GM19468 (cell line): ENCODE measurements around the gene ADI1.

Source experiments
- ATAC-seq: cut with Tn5 transposase; IDR thresholded peaks from one replicate; pipeline ENCODE4 v1.9.1; 2021; ENCODE audit warnings: mild to moderate bottlenecking, moderate library complexity, moderate number of reproducible peaks; ENCODE audit not compliant: unreplicated experiment; ENCODE audit errors: extremely low read depth

ADI1 gene

DNA sequence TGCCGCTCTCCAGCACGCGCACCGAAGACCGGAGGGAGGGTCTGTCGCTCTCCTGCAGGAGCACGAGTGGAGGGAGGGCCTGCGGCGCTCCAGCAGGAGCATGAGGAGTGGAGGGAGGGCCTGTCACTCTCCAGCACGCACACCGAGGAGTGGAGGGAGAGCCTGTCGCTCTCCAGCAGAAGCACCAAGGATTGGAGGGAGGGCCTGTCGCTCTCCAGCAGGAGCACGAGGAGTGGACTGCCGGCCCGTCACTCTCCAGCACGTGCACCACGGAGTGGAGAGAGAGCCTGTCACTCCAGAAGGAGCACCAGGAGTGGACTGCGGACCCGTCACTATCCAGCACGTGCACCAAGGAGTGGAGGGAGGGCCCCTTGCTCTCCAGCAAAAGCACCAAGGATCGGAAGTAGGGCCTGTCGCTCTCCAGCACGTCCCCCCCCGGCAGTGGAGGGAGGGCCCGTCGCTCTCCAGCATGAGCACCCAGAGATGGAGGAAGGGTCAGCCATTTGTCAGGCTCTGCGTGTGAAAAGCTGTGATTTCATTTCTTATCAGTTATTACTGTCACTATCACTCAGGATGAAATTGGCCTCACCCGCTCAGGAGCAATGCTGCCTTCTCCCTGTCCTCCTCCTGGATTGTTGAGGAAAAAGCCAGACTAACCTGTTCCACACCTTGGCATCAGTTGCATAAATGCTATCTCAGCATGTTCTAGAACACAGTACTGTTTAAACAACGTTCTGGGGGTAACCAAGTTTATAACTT, 35.9 kb downstream of the ADI1 start:
- ATAC-seq, result peak; percentile 45

DNA sequence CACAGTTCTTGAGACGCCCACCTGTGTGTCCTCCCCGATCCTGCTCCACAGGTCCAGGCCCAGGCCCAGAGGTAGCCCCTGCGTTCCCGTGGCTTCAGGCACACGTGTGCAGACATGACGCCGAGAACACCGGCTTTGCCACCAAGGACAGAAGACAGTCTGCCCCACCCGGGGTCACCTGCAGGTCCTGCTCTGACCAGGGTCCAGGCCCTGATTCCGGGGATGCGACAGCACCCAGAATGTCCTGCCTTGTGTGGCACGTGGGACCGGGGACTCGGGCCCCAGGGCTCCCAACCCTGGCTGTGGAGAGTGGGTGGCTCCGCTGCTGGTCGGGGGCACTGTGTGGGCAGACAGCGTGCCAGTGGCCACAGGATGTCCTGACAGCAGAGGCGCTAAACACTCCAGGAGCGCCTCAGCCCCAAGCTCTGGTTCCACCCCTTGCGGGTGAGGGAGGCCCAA, 36.9 kb downstream of the ADI1 start:
- ATAC-seq, result no peak

DNA sequence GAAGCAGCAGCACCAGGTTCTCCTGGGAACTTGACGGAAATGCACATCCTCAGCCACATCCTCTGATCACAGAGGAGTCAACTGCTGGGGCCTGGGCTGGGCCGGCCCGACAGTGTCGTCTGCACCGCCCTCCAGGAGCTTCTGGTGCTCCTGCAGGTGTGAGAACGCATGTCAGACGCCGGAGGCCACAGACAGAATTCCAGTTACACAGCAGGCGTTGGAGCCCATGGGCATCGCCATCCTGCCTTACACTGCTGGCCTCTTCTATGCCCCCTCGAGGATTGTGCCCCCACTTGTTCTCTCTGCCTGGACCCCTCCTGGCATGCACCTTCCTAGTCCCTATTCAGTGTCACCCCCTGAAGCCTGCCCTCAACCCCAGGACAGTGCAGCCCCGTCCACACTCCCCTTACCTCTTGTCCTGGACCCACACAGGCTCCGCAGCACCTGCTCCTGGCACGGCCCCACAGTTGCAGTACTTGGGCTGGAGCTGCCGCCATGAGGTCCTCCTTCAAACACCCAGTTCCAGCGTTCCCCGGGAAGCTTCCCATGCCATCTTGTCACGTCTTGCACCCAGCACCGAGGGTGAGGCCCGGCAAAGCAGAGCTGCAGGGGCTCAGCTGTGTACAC, 37.5 kb downstream of the ADI1 start:
- ATAC-seq, result no peak

DNA sequence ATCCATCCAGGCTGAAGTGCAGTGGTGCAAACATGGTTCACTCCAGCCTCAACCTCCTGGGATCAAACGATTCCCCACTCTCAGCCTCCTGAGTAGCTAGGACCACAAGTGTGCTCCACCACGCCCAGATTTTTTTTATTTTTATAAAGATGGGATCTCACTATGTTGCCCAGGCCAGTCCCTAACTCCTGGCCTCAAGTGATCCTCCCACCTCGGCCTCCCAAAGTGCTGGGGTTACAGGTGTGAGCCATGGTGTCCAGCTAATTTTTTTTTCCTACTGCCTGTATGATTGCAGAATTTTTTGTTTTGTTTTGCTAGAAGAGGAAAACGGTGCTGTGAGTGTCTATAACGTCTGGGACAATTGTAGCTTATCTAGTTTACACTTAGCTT, 38.3 kb downstream of the ADI1 start:
- no peak for ATAC-seq

DNA sequence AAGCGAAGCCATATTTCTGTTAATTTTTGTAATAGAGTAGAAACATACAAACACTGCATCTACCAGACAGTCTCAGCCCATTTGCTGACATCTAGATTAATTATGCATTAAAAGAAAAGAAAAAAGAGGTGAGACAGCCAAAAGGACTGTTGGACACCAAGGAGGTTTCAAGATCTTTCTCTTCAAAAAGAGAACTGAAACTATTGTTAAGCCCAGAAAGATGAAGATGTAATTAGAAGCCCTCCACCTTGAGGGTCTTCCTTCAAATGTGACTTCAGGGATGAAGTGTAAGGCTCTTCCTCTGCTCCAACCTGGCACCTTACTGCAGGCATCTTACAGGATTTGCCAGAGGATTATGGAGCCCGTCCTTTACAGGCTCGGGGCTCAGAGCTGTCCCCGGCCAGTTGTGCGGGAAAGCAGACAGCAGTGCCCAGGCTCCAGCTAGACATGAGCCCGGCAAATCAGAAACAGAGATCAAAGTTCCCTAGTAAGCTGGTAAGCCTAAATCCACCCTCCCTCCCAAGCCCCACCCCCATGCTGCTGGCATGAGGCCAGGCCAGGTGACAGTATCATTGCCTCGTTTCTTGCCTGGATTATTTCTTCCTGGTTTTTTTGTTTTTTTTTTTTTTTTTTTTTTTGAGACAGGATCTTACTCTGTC, 38.9 kb downstream of the ADI1 start:
- no peak for ATAC-seq

DNA sequence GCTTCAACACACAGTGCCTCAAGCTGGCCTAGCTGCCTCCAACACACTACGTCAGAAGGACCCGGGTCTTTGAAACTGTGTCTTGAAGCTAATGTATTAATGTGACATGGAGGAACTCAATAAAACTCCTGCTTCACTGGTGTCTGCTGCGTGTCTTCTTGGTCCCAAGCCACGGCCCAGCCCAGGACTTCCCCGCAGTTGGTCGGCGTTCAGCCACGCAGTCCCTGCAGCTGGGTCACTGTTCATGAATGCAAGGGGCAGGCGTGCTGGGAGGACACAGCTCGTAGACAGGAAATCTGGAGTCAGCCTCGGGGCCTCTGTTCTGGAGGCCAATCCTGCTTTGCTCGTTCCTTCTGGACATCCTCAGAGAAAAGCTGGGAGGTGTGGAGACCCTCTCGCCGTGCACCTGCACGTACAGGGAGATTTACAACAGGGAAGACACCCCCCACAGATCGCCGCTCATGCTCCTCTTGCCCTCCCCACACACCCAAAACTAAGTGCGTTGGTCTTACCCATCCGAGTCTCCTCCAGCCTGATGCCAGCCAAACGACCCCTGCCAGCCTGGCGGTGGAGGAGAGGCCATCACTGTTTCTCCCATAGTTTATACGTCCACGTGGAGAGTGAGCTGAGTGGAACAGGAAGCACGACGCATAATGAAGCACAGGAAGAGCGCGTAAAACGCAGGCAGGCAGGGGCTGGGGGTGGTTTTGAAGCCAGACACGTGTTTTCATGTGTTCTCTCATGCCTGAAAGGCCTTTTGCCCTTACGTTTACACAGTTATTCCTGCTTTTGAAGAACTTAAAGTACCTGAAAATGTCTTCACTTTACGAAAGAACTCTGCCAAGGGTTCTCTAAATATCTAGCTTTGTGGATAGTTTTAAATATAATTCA, 39.7 kb downstream of the ADI1 start:
- ATAC-seq, result no peak

DNA sequence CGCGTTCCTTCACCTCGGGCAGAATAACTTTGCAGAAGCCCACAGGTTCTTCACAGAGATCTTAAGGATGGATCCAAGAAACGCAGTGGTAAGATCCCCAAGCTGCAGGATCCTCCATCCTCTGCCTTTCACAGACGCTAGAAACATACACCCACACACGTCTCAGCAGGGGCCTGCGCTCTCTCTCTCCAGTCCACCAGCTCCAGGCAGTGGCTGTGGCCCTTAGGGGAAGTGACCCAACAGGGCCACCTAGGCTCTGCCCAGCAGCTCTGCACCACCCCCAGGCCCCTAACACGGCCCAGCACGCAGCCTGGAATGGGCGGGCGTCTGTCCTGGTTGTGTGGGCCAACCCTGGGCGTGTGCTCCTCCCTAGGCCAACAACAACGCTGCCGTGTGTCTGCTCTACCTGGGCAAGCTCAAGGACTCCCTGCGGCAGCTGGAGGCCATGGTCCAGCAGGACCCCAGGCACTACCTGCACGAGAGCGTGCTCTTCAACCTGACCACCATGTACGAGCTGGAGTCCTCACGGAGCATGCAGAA, 40.4 kb downstream of the ADI1 start:
- ATAC-seq, result no peak

DNA sequence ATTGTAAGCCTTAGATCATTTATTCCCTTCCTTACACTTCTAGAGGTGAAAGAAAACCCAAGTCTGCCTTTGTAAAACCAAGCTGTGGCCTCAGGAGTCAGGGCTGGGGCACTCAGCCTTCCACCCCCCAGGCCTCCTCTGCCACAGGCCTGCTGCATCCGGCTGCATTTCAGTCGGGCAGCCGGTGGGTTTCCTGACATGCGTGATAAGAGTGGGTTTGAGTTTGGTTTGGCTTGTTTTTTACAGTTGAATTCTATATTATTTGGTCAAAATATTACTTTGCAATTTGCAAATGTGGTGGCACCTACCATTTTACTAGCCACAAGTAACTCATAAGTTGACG, 42.4 kb downstream of the ADI1 start:
- no peak for ATAC-seq

DNA sequence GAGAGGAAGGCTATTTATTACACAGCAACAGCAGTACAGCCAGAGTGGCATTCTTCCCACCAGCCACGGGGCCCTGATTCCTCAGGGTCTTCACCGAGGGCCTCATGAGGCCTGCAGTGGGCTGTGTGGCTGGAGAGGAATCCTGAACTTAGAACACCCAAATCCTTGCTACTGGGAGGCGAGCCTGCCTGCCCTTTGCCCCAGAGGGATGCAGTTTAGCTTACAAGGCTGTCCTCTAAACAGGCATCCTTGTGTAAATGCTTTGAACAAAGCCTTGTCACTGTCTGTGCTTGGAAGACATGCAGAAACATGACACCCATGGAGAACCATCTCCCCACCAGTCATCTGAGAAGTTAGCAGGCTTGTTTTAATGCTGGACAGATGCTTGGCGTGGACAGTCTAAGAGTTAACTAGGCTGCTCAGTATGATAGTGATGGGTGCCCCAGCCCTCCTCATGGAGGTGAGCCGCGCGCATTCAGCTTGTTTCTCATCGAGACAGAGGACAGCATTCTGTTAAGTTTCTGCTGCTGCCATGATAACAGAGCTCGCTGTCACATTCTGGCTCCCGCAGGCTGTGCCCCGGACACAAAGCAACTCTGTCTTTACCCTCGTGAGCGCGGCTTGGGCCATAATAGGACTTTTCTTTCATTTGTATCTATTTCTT, 42.9 kb downstream of the ADI1 start:
- no peak for ATAC-seq

DNA sequence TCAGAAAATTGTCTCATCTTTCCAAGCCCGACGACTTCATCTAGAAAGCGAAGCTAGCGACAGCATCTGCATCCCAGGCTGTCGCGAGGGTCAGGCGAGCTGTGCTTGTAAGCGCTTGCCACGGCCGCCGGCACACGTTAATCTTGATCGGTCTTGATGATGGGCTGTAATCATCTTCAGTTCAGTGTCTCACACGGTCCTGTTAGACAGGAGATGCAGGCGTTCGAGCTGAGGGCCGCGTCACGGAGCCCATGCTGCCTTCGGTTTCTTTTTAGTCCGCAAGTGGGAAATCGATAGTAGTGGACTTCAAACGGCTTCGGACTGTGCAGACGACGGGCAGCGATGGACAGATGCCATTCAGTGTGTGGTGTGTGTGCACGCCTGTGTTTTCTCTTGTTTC, 43.6 kb downstream of the ADI1 start:
- ATAC-seq, result no peak

DNA sequence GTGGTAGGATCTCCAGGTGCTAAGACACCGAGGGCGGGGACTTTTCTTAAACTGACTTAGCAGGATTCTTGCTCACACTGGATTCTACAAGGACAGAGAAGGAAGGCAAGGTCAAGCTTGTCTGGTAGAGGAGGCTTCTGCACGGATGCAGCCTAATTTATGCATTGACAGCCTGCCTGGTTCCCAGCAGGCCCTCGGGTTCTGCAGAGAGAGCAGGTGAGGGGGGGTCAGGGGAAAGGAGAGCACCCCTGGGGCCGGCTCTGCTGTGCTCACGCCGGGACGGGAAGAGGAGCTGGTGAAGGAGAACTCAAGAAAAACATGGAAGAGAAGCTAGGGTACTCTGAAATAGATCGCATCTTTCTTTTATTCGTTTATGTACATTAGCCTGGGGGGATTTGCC, 46.4 kb downstream of the ADI1 start:
- no peak for ATAC-seq

DNA sequence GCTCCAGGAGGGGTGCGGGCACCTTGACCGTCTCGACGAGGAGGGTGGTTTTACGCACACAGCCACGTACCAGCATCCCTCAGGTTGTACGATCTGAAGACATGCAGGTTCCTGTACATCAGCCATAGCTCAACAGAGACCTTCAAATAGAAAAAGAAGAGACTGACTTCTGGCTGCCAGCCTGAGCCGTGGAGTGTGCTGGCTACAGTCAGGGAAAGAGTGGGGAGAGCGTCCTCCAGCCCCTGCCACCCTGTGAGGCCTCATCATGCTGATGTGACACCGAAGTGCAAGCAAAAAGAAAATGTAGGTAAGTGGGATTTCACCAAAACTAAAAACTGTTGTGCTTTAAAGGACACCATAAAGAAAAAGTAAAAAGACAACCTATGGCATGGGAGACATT, 47.0 kb downstream of the ADI1 start:
- ATAC-seq, result no peak

DNA sequence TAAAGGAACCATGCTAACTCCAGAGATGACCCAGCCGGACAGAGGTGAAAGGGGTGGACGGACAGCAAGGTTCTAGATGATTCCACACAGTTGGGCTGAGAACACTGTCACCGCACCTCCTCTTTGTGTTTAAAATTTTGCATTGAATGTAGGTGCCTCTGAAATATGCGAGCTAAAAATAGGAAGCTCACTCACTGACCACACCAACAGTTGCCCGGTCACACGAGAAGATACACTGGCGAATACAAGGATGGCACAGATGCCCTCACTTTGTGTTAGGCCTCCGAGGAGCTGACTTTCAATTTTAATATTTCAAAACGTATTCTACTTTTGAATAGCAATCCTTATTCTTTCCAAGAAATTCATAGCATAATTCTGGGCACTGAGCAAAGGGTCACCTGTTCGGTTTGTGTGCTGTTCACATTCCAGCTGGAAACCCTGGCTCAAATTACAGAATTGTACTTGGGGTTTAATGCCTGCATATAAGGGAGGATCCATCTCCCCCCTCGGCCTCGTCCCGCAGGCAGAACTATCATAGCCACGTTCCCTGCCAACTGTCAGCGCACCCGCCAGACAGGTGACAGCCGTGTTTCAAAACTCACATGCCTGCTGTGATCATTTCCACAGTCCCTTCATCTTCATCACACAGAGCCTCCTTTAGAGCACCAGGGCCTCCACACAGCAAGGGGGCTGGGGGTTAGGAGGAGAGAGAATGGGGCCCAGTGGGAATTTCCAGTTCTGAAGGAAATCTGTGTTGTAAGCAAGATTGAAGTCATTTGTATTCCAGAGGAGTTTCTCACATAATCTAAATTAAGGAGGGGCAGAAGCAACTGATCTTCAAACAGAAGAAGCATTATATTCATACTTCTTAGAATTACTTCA, 48.2 kb downstream of the ADI1 start:
- no peak for ATAC-seq

DNA sequence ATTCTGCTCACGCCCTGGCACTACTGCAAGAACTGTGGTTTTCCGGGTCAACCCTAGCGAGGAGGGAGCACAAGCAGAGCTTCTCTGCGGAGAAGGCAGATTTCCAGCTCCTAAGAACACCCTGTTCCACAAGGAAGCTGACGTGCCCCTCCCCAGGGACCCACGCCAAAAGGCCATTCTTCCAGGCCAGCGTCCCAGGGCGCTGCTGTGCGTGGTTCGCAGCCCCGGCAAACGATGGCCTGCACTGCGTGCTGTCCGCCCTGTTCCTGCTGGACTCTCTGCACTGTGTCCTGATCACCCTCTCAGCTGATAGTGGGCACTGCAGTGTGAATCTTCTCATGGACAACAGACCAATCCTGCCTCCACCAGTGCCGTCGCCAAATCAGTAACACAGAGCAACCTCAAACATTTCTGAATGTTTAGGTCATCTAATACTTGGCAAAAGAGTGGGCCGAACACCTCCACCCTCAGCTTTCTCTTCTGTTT, 49.1 kb downstream of the ADI1 start:
- ATAC-seq, result no peak

DNA sequence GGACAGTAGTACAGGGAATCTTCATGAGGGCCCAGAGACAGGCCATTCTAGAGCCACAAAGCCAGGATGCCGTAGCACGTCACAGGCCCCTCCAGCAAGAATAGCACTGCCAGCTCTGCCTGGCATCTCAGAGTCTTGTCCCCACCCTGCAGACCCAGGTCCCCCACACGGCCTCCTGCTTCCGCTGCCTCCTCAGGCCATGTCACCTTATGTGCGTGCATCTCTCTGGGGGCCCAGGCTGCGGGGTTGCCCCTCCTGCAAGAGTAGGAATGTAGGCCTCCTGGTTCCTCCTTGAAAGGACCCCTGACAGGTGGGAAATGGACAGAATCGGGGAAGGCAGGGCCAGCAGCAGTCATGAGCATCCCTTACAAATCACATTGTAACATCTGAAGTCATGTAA, 49.8 kb downstream of the ADI1 start:
- no peak for ATAC-seq

DNA sequence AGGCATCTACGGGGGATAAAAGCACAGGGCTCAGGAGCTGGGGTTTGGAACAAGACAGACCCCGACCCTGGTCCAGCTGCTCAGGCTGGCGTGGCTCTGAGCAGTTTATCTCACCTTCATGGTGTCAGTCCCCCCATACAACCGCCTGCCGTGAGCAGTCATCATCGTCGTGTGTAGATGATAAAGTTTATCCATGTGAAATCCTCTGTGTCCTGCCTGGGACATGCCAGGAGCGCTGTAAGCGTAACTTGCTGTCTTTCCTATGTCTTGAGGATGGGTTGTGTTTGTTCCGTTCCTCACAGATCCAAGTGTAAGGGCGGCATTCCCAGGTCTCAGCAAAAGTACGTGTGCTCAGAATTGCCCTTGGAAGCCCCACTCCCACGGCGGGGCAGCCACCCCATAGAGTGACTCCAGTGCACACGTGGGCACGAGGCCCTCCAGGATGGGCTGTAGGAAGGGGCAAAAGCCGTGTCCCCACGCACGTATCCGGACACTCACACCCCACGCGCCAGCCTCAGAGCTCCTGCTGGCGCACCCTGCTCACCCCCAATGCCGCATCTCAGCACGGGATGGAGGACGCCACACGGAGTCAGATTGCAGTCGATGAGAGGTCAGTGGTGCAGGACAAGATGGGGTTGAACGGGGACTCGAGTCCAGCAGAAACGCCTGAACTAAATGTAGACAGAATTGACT, 50.9 kb downstream of the ADI1 start:
- no peak for ATAC-seq

DNA sequence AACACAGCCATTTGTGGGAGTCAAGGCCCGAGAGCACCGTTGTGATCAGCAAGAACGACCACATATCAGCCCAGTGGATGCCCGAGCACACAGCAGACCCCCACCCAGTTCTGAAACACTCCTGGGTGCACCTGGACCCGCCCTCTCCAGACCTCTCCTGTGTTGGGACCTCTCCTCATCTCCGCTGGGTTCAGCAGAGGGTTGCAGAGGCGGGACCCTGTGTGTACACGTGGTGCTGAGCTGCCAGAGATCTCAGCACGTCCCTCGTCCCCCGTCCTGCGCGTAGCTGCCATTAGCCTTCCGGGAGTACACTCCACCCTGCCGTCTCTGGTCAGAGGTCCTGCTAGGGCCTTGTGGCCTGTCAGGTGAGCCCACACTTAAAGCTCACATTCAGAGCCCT, 51.7 kb downstream of the ADI1 start:
- no peak for ATAC-seq

DNA sequence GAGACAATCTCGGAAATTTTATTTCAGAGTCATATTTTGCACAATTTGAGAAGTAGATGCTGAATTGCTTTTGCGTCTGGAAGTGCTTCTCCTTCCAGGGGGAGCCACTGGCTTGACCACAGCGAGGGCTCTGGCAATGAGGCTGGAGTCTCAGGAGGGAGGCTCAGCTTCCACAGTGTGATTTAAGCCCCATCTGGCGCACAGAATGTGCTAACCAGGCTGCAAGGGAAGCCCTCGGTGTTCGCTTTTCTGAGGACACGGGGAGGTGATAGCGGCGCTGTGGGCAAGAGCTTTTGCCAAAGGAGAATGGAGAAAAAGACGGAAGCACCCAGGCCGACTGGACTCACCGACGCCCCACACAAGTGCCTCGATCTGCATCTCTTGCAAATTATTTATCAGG, 52.4 kb downstream of the ADI1 start:
- no peak for ATAC-seq
